ENCODE results near the gene SESN3.
"Not testable (repeated sequence)": the region's sequence is repeated elsewhere in the genome, so short reads cannot be mapped to it uniquely, and the experiment has no call there.

The SESN3 gene

DNA sequence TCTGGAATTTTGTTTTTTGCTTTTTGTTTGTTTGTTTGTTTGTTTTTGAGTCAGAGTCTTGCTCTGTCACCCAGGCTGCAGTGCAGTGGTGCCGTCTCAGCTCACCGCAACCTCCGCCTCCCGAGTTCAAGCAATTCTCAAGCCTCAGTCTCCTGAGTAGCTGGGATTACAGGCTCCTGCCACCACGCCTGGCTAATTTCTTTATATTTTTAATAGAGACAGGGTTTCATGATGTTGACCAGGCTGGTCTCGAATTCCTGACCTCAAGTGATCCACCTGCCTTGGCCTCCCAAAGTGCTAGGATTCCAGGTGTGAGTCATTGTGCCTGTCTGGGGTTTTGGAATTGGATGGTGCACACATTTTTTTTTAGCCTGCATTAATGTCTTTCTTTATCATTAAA lies 20.9 kb upstream of the SESN3 start:
- not testable (repeated sequence) for DNase-seq (ENCODE audit: low spot score)

DNA sequence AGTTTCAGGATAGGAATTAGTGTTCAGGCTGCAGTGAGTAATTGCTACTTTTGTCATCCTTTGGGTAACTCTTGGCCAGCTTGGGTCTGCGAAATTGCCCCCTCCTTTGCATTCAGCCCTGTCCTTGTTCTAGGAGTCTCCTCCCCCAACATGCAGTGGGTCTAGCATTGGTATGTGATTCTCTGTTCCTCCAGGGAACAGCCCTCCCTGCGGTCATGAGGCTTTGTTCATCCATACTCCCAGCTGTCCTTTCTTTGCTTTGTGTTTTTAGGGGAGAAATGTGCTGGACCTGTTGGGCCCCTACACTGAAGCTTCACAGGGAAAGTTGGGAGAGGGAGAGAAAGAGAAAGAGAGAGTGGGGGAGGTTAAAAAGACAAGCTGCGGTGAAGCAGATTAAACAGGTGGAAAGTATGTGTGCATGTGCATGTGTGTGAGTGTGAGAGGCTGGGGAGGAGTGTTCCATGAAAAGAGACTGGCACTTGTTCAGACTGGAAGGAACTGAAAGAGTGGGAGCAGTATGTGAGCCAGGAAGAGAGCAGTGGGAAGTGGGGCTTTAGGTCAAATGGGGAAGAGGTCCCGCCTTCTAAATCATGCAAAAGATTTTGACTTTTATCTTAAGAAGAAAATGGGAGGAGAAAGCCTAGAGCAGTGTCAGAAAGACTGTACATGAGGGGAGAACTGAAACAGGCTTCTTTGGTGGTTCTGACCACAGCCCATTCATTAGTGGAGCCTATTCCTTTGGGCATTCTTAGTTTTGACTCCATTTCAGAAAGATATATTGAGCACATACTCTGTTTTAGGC lies 17.9 kb upstream of the SESN3 start:
- DNase-seq (ENCODE audit: low spot score), result no peak

DNA sequence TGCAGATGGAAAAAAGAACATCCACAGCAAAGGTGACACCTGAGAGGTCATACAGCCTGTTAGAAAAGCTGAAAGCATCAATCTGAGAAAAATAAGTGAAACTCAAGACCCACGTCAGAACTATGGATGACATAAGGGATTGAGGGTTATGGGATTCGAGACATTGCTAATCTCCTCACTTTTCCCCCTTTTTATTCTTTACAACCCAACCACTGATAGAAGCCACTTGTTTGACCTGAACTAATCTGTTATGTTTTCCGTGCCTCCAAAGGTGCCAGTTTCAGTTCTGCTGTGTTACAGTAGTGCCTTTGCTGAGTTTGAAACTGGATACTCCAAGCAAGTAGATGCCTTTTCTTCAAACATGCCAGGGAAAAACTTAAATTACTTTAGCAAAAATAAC lies 16.9 kb upstream of the SESN3 start:
- no peak for DNase-seq (ENCODE audit: low spot score)

DNA sequence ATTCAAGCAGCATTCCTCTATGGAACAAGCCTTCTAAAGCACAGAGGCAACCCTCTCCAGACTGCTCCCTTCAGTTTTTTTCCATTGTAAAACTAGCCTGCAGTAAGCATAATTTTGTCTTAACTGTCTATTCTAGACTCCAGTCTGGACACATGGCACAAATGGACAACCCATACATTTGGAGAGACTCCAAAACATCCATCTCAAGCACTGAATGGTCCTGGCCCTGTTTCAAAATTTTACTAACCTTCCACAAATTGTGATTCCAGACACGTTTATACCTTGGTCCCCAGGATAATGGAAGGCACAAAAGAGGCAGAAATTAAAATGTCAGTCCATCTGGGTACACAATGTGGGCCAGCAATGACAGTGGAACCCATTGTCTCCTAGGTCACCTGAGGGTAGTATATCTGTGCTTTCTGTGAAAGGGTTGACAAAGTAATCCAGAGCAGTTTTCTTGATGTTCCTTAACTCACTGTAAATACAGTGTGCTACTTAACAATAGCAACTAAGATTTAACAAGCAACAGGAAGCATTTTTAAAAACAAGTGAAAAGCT lies 16.2 kb upstream of the SESN3 start:
- DNase-seq (ENCODE audit: low spot score), result no peak

DNA sequence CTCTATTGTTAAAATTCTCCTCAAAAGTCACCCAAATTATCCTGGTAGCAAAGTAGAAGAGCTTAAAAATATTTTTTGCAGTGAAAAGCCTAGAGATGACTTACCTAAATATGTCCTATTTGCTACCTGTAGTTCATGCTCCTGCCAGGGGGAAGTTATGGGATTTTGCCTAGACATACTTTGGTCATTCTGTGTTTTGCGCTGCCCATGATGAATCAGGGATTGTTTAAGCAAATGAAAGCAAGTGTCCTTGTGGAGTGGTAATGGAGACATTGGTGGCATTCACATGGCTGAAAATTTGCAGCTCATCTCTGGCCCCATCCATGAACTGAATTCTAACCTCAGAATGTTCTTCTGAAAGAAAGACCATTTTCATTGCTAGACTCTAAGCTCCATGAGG lies 14.6 kb upstream of the SESN3 start:
- DNase-seq (ENCODE audit: low spot score), result no peak

DNA sequence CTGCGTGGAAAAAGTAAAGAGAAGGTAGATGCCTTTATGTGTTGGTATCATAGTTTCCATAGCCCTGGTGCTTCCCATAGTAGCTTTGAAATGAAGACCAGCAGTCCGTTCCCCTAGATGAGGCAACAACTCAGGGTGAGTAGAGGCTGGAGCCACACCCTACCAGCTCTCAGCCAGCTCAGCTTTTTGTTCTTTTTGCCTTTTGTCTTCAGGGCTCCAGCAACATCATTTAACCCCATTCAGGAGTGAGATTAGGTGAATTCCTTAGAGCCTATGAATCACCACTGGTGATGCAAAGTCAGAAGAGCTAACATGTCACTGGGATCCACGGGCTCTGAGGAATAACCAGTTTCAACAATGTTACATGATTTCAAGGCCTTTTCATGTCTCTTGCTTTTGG lies 14.0 kb upstream of the SESN3 start:
- DNase-seq (ENCODE audit: low spot score), result peak; percentile 54

DNA sequence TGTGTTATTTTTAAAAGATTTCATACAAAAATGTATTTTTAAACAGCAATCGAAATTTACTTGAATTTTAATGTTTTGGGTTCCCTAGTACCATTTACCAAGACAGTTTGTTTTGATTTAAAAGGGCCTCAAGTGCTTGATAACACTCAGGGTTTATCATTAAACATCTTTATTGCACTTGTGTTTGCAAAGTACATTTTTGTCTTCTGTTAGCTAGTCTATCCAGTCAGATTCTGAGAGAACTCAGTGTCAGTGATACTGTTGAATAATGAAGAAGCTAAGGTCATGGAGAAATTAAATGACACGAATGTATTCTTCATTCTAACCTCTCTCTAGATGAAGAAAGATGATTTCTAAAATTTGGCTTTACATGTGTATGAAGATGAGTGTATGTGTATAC lies 12.7 kb upstream of the SESN3 start:
- DNase-seq (ENCODE audit: low spot score), result no peak

DNA sequence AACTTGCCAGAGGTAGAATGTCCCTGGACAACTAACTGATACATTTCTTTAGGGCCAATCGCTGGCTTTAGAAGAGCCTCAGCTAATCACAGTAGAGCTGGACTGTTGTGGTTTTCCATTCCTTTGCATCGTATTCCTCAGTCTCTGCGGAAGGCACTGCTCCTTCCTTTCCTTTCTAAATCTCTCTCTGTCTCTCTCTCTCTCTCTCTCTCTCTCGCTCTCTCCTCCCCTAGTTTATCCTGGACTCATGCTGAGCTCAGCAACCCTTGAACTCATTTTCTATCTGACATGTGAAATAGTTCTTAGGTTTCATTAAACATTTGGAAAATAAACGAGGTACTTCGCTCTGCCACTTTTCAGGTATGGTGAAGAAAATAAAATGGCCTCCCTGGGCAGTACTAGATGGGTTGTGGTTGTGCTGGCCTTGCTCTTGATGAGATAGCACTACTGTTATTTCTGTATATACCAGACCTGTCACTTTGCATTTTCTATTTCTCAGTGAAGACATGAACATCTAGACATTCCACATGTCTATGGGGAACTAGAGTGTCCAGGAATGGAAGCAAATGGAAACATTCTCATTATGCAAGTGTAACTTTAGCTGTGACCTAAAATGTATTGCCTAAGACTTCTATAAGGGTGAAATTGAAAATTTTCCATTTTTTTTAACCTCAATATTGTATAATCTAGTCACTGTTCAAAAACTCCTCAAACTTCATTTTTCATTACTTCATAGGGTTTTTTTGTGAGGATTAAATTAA lies 12.0 kb upstream of the SESN3 start:
- no peak for DNase-seq (ENCODE audit: low spot score)

DNA sequence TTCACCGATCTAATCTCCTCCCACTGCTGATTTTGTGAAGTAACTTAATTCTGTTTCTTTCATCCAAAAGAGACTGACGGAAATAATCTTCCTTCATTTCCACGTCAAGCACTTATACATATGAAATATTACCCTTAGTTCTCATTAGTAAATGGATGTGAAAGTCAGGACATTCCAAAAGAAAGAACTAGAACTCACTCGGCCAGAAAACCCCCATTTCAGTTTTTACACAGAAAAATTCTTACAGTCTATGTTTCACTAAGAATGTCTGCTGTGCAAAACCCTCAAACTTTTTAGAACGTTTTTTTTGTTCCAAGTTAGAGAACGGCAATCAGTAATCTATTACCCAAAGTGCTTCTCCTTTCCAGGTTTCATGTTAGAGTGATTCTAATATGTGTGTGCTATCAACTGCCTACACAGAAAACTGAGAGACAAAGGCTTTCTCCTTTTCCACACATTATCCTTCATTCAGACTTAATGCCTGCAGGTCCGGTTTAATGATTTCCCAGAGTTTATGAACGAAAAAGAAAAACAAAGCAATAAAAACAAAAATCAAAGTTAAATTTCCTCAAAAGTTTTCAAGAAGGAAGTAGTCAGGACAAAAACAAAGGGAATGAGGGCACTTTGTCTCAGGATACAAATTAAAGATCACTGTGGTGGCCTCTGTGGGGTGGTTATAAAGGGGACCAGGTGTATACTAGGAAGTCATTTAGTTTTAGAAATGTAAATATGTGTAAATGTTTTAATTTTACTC lies 11.3 kb upstream of the SESN3 start:
- DNase-seq (ENCODE audit: low spot score), result no peak

DNA sequence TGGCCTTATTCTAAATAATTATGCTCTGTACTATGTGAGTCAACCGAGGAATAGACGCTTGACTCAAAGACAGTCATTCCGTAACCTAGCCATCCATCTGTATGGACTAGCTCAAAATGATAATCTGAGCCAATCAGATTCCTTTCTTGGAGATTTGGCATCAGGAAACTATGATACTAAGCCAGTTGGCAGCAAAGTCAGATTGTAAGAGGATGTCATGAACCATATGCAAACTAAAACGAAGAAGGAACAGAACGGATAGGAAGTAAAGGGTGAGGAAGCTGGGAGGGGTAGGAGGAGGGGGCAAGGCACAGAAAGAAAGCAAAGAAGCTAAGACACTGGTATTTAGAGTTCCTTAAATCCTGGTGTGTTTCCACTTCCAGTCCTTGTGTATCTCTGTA lies 10.7 kb upstream of the SESN3 start:
- DNase-seq (ENCODE audit: low spot score), result no peak

DNA sequence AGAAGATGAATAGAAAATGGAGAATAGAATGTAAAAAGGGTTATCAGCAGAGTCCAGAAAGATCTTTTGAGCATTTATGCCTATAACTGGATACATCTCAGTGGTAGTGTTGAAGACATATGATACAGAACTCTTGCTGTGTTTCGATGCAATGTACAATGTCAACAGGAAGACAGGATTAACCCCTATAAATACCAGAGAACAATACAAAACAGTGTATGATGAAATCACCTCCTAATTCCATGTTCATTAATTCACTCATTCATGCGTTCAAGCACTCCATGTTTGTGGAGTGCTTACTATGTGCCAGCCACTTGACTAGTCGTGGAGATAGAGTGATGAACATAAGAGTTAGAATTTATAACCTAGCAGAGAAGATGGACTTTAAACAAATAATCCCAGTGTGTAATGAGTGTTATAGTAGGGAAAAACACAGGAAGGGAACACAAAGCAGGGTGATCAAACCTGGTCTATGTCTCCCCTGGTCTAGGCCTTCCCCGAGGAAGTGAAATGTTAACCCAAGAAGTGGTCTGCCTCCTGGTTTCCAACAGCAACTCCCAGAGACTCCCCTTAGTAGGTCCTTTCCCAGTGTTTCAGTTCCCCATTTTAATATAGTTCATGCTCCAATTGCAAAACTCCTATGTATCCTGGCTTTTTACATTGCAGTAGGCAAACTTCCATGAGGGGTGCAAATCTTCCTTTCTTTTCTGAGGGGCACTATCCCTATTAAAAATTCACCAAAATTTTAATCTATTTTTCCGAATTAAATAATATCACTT lies 9.1 kb upstream of the SESN3 start:
- no peak for DNase-seq (ENCODE audit: low spot score)

DNA sequence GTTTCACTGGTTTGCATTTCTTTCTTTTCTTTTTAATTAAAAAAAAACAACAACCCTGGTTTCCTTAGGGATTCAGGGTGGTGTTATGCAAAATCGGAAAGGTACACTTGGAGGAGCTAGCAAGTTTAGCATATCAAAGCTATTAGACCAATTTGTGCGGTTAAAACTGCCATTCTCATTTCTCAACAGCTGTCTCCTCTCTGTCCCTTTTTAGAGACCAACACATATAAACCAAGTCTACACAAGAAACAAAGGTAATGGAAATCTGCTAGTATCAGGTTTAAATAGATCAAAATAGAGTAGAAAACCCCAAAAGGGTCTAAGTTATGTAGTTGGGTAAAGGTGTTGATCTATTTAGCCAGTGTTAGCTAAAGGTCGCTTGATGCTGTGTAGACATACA lies 1.7 kb upstream of the SESN3 start:
- DNase-seq (ENCODE audit: low spot score), result no peak

DNA sequence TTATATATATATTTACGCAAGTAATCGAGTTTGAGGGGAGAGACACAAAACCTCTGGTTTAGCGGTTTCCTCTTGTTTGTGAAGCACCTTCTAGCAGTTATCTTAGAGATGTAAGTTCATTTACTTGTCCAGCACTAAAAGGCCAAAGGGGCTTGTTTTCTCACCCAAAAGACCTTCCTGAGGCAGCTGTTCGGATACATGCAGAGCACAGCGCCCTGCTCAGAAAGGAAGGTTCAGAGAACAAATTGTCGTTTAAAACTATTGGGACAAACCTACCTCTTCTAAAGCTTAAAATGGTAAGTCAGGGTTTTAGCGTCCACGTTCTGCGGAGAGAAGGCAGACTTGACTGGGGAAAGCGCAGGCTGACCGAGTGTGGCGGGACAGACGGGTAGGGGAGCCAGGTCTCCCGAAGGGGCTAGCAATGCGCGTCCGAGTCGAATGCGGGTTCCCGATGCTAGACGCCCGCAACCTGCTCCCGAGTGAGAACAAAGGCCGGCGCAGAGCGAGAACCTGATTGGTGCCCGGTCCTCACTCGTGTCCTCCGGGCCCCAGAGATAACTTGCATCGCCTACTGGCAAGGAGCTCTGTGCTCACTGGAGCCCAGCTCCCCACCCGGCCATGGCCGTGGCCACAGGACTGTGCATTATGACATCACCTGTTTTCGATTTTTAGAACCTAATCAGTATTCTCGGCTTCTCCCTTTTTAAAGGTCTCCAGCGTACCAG lies 1.0 kb upstream of the SESN3 start:
- DNase-seq (ENCODE audit: low spot score), result no peak

DNA sequence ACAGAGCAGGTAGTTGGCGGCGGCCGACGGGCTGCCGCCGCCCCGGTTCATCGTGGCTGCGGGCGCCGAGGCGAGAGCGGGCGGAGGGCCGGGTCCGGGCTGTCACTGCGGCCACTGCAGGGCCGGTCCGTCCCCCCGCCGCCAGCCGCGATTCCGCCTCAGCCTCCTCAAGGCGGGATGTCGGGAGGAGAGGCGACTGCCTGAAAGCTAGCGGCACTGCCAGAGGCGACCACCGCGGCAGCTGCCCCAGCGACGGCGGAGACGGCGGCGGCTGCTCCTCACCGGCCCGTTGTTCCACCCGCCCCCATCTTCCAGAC lies 234 bp downstream of the SESN3 start:
- DNase-seq (ENCODE audit: low spot score), result no peak

DNA sequence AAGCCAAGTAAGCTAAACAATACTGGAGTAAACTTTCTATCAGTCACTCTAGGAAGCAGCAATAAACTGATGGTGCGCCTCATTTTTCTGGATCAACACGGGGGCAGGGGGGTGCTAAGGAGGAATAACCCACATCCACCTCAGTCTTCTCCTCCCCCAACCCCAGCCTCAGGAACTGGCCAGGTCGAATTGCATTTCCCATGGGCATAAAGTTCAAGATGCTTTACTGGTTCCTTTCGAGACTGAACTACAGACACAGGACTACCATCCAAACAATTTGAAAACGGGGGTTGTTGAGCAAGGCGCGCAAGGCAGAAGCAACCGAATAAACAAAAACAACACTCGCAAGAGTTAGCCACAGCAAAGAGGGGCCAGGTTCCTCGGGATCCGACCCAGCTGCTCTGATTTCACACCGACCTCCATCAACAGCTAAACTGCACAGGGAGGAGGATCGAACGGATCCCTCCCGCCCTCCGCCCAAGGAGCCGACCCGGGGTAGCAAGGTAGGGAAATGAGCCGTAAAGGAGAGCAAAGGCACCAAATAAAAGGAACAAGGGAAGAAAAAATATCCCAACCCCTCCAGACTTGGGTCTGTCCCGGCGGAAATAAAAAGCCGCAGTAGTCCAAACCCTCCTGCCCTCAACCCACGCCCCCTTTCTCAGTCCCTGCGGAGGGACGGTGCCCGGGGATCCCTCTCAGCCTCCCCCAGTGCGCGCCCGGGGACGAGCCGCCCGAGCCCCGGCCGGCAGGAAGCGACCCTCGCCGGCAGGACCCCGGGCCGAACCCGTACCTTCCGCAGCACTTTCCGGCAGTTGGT lies 801 bp downstream of the SESN3 start:
- peak; percentile 52 for DNase-seq (ENCODE audit: low spot score)

DNA sequence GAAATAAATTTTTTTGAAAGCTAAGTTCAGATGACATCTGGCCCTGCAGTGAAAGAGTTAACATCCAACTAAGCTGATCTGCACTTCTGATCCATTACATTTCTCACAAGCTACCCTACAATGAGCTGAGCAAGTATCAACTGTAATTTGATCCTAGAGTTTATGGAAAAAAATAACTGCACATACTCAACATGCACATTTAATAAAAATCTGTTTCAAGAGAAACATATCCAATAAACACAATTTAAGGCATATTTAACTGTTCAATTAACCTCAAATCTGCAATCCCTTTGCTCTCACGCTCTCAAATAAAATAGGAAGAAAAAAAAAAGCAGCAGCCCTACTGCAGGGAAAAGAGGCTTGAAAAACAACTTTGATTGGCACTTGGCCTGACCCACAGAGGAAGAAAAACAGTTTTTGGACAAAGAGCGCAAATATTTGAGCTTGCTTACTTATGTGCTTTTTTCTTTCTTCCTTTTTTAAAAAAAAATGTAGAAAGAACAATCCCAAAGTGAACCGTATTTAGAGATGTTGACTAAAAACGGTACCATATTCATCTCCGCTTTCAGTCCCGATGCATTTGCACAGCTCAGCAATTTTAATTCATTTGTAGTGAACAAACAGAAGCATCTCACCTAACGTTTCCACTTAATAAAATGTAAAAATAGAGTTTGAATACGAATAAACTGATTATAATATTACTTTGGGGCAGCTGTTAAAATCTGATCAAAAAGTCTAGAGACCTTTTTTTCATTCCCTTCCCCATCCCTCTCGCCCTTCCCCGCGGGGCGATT lies 1.6 kb downstream of the SESN3 start:
- peak; percentile 49 for DNase-seq (ENCODE audit: low spot score)

DNA sequence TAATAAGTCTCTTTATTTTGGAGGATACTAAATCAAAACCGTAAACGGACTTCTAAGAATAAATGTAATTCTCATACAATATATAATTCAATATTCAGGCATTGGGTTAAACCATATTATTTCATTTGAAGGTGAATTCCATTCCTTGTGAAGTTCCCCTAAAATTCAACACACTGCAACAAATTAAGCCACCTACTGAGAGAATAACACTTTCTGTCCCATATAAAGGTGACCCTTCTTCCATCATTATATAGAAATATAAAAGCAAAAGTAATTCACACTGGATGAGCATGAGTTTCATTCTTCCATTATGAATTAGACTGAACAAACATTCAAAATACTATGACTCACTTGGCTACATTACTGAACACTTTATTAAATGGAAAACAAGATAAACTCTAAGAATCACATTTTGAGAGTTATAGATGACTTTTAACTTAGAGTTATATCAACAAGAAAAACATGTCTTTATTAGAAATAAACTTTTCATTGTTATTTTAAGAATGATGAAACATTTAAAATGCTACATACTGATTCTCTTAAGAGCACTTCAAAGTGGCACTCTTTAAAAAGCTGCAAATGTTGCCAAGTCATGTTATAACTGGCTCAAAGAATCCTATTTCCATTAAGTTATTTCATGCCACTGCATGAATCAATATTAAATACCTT lies 2.8 kb downstream of the SESN3 start:
- no peak for DNase-seq (ENCODE audit: low spot score)

DNA sequence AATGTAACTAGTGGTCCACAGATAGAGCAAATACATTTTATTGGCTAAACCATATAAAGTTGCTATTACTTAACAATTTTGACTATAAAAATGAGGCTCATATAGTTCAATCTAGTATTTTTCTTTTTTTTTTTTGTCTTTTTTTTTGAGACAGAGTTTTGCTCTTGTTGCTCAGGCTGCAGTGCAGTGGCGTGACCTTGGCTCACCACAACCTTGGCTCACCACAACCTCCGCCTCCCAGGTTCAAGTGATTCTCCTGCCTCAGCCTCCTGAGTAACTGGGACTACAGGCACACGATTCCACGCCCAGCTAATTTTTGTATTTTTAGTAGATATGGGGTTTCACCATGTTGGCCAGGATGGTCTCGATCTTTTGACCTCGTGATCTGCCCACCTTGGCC lies 3.9 kb downstream of the SESN3 start:
- DNase-seq (ENCODE audit: low spot score), result not testable (repeated sequence)

DNA sequence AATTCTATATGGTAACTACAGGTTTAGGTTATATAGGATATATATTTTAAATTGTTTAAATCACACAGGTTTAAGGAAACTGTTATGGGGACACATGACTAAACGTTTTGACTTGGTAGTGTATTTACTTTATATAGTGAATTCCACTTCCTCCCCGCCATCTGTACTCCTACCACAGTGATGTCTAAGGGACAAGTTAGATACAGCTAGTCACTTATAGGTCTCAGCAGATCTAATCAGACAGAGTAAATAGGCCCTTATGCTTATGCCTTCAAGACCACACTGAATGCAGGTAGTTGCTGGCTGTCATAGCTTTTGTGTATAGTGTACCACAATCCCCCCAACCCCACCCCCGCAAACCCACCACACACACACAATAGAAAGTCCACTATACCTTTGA lies 8.2 kb downstream of the SESN3 start:
- DNase-seq (ENCODE audit: low spot score), result no peak

Measured in SW480 (cell line).